SHP77 (cell line): ENCODE data around the gene CRY1.
"Not testable (repeated sequence)": the region's sequence is repeated elsewhere in the genome, so short reads cannot be mapped to it uniquely, and the experiment has no call there.

Source experiments
- DNase-seq, 2 experiments: peaks; one replicate each; lab custom pipeline; 2025; lab: John Stamatoyannopoulos, UW

The CRY1 gene

DNA sequence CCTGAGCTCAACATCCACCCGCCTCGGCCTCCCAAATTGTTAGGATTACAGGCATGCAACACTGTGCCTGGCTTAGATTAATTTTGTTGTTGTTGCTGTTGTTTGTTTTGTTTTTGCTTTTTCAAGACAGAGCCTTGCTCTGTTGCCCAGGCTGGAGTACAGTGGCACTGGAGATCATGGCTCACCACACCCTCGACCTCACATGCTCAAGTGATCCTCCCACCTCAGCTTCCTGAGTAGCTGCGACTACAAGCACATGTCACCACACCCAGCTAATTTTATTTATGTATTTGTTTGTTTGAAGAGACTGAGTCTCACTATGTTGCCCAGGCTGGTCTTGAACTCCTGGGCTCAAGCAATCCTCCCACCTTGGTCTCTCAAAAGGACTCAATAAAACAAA is 26.7 kb downstream of the CRY1 start:
- no peak for DNase-seq

DNA sequence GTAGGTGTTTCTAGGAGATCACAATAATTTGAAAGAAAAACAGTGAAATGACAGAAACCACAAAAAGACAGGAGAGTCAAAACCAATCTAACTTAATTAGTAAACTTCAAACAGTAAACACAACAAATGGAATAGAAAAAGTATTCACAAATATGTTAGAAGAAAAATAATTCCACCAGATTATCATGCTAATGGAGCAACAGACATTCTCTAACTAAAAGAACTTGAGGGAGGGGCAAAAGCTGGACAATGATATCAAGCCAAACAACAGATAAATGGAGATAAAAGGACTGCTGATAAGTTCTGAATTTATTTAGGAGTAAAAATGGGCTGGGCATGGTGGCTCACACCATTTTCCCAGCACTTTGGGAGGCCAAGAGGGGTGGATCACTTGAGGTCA is 28.7 kb downstream of the CRY1 start:
- DNase-seq, result no peak

DNA sequence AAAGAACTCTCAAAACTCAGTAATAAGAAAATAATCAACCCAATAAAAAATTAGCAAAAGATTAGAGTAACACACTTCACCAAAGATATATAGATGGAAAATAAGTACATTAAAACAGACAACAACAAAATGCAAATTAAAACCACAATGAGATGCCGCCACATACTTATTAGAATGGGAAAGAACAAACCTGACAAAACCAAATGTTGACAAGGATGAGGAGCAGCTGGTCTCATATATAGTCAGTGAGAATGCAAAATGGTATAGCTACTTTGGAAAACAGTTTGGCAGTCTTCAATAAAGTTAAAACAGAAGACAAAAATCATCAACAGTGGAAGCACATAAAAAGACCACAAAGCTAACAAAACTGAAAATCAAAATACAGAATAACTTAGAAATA is 29.1 kb downstream of the CRY1 start:
- no peak for DNase-seq

DNA sequence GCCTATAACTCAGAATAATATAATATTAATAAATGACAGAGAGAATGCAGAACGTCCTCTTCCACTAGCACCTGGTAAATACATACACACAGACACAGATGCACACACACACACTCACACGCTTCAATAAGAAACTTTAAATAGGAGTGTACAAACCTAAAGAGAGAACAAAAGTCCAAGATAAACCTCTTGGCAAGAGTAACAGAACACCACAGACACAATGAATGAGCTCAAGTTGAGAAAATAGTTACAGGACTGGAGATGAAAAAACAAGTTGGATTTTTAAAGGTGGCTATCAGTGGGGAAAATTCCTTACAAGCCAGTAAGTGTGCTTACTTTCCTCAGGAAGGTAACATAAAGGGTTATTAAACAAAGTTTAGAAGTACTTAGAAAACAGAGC is 35.2 kb downstream of the CRY1 start:
- no peak for DNase-seq

DNA sequence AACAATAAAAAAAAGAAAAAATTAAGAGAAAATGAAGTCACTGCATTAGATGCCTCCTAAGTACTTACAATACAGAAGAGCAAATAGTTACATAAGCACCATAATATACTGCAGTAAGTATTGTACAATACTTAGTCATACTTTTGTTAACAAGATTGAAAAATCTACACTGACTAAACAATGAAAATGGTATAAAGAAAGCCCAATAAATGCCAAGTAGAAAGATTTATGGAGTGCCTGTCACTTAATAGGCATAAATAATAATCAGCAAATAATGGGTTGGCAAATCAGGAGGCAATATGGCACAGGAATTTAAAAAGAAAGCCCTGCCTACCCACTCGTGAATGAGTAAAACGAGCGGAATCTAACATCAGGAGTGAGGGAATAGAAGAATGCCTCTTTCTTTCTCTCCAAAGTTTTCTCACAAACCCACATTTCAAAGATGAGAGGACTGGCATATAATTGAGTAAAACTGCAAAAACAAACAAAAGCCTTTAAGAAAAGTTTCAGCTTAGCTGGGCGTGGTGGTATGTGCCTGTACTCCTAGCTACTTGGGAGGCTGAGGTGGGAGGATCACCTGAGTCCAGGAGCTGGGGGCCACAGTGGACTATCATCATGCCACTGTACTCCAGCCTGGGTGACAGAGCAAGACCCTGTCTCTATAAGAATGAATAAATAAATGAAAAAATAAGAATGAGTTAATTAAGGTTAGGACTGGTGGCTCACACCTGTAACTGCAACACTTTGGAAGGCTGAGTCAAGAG is 36.1 kb downstream of the CRY1 start:
- no peak for DNase-seq

DNA sequence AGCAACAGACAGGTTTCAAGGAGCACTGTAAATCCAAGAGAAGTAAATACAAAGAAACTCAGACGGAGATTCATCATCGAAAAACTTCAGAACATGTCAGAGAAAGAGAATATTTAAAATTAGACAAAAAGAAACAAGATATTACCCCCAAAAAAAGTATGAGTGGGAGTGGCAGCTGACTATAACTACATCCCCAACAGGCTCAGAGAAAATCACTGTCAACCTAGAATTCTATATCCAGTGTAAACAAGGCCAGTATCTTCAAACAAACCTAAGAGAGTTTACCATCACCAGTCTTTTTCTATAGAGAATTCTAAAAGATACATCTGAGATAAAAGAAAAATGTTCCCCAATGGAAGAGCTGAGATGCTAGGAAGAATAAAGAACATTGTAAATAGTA is 39.6 kb downstream of the CRY1 start:
- DNase-seq, result no peak

DNA sequence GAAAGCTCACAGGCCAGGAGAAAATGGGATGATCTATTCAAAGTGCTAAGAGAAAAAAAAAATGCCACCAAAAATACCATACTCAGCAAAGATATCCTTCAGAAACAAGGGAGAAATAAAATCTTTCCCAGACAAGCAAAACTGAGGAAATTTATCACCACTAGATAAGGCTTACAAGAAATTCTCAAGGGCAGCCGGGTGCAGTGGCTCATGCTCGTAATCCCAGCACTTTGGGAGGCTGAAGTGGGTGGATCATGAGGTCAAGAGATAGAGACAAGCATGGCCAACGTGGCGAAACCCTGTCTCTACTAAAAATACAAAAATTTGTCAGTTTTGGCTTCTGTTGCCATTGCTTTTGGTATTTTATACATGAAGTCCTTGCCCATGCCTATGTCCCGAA is 48.2 kb downstream of the CRY1 start:
- no peak for DNase-seq

DNA sequence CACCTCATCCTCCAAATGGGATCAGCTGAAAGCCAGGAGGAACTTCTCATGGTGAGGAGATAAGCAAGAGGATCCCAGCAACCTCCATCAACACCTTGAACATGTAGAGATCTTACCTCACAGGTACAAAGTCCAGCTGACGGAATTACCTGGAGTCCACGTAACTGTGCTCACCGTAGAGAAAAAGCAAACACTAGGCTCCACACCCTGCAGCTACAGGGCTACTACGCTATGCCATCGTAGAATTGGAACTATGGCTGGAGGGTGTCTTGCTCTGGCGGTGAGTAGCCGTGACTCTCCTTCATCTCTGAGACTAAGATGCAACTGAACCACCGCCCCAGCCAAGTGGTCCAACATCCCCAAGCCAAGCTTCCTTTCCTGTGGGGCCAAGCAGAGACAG is 50.5 kb downstream of the CRY1 start:
- no peak for DNase-seq

DNA sequence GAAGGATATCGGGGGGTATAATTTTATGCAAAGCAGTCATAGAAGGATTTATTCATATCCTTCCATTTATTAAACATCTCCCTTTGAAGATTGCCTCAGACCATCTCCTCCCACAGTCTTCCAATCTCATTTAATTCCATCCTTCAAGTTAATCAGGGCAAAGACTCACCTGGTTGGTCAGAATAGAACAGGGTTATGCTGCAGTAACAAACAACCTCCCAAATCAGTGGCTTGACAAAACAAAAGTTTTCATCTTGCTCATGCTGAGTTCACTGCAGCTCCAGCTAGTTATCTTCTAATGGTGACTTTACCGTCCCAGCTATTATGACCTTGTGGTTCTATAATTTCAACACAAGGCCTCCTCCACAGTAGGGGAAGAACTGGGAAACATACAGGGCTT is 57.6 kb downstream of the CRY1 start:
- DNase-seq, result no peak

DNA sequence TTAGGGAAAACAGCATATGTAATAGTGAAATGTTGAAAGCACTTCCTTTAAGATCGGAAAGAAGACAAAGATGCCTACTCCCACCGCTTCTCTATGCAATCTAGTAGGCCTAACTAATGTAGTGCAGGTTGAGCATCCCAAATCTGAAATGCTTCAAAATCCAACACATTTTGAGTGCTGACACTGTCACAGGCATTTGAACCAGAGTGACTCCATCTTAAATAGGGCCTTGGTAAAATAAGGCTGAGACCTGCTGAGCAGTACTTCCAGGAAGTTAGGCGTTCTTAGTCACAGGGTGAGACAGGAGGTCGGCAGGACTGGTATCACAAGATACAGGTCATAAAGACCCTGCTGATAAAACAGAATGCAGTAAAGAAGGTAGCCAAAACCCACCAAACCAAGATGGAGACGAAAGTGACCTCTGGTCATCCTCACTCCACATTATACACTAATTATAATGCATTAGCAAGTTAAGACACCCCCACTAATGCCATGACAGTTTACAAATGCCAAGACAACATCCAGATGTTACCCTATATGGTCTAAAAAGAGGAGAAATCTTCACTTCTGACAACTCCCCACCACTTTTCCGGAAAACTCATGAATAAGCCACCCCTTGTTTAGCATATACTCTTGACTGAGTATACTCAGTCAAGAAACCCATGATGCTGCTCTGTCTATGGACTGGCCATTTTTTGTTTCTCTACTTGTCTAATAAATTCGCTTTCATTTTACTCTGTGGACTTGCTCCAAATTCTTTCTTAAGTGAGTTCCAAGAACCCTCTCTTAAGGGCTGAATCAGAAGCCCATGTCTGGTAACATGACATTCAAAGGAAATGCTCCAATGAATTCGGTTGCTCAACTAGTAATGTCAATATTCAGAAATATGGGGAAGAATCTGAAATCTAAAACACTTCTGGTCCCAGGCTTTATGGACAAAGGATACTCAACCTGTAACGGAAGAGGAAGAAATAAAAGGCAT is 59.3 kb downstream of the CRY1 start:
- DNase-seq, result no peak

DNA sequence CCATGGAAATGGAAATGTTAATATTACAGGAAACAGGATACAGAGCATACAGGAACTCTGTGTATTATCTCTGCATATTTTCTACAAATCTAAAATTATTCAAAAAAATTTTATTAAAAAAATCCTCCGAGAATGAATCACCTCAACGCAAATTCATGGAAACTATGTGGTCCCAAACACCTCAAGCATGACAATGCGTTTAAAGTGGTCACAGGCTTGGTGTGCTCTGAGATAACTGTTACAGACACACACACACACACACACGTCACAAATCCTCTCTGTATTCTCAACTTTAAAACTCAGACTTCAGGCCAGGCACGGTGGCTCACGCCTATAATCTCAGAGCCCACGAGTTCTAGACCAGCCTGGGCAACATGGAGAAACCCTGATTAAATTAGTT is 61.1 kb downstream of the CRY1 start:
- DNase-seq, result no peak

DNA sequence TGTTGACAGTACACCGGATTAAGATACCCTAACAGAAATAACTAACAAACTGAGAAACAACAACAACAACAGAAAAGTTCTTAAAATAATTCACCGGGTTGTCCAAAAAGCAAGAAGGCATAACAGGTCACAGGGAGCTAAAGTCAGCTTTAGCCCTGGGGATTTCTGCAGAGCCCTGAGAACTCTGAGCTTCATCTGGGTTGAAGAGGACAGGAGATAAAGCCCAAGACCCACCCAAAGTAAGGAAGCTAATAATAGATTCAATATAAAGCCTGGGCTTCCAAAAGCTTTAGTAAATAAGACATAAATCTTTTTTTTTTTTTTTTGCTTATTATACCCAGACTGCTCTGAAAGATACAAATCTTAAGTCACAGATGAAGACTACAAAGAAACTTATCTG is 62.3 kb downstream of the CRY1 start:
- DNase-seq, result no peak

DNA sequence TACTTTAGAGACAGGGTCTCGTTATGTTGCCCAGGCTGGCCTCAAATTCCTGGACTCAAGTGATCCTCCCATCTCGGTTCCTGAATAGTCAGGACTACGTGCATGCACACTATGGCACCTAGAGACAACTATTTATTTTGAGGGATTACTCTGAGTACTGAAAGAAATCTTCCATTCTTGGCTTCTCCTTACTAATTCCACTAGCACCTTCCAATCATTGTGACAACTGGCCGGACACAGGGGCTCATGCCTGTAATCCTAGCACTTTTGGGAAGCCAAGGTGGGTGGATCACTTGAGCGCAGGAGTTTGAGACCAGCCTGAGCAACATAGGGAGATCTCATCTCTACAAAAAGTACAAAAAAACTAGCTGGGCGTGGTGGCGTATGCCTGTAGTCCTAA is 64.3 kb downstream of the CRY1 start:
- no peak for DNase-seq

DNA sequence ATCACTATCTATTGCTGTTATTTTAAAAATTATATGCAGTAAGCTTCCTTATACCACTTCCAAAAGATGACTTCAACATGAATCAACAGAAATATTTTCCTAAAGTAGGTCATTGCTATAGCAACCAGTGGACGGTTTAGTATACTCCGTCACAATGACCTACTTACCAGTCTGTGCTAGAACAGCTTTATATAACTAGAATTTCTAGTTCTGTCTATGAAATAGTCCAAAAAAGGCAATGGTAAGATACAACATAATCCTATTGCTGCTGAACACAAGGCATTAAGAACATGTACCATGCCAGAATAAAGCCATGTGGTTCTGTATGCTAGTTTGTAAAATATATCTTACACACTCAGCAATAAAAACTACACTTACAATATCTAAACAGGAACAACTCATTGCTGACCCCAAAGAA is 65.7 kb downstream of the CRY1 start:
- DNase-seq, result peak; percentile 69 to 71

DNA sequence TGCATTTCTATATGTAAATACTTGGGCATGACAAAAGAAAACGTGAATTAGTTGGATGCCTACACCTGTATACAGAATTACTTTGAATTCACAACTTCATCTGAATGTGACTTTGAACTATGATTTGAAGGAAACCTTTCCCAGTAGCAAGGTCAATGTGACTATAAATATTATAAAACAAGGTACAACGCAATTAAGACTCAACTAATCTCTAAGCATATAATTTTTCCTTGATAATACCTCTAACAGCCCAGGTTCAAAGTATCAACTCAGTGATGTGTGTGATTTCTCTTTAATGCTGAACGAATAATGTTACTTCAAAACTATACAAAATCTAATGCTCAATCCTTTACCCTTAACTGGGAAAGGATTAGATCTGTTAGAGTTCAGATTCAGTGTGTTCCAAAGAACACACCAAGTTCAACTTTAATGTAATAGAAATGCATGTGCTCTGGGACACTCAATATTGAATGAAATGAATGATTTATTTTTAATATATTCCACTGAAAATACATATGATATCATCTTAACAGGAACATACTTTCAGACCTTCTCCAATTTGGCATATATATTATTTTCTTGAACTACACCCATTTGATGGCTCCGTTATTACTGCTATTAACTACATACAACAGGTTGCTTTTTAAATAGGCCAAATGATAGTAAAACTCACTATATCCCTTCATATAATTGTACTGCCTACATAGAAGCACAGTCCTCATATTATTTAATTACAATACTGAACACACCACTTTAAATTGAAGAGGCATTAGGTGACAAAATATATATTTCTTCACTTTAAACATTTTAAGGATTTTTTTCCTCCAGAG is 66.3 kb downstream of the CRY1 start:
- DNase-seq, result no peak

DNA sequence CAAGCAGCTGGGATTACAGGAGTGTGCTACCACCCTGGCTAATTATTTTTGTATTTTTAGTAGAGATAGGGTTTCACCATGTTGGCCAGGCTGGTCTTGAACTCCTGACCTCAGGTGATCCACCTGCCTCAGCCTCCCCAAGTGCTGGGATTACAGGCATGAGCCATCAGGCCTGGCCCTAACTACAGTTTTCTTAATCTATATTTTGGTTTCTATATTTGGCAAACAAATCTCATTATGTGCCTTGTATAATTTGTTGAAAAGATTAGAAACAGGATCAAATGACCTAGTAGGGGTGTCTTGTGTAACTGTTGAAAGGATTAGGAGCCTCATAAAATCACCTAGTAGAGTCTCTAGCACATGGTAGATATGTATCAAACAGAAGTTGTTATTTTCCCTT is 67.0 kb downstream of the CRY1 start:
- not testable (repeated sequence) for DNase-seq

DNA sequence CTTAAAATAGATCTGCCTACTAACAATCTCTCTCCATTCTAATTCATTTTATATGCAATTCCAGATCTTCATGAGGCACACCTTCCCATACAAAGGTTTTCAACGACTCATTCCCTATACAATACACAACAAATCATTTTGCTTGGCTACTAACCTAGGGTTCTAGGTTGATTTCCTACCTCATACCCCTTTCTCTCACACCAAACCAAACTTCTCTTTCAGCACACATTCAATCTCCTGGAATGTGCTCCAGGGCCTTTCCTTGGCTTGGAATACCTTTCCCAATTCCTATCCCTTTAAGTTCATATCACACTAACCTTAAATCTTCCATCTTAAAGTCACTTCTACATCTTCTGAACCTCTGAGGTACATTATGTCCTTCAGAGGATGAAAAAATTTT is 67.7 kb downstream of the CRY1 start:
- no peak for DNase-seq

DNA sequence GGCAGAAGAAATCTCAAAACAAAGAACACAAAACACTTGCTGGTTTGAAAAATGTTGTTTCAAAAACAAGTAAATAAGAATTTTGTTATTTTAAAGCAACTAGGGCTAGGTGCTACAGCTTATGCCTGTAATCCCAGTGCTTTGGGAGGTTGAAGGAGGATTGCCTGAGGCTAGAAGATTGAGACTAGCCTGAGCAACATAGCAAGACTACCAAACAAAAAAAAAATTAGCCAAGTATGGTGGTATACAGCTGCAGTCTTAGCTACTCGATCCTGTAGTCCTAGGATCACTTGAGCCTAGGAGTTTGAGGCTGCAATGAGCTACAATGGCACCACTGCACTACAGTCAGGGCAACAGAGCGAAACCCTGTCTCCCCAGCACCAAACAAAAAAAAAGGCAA is 73.8 kb downstream of the CRY1 start:
- no peak for DNase-seq

DNA sequence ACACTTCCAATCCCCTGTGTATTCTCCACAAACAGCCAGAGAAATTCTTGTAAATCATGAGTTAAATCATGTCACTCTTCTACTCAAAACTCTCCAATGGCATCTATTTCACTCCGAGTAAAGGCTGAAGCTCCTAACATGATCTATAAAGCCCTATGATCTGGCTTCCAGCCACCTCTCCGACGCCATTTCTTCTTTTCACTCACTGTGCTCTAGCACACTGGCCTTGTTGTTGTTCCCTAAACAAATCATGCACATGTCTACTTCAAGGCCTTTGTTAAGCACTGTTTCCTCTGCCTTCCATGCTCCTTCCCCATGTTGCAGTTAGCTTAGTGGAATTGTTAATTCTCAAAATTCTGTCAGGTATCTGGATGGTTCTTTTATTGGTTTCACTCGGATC is 76.3 kb downstream of the CRY1 start:
- DNase-seq, result no peak

DNA sequence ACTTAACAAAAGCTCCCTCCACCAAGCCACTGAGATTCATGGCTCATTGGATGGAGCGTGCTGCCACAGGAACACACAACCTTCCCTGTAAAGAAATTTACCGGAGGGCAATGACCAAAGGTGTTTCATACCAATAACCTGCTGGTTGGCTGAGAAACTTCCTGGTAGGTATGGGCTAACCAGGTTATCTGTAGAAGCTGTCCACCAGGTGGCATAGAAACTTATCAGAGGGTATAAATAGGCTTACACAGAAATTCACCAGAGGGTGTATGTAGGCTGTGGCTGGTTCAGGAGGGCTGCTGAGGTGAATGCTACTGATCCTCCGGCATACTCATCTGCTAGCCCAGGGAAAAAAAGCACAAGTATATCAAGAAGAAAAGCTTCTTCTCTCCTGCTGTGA is 79.3 kb downstream of the CRY1 start:
- peak in 1 of 2 experiments; percentile 14 for DNase-seq

DNA sequence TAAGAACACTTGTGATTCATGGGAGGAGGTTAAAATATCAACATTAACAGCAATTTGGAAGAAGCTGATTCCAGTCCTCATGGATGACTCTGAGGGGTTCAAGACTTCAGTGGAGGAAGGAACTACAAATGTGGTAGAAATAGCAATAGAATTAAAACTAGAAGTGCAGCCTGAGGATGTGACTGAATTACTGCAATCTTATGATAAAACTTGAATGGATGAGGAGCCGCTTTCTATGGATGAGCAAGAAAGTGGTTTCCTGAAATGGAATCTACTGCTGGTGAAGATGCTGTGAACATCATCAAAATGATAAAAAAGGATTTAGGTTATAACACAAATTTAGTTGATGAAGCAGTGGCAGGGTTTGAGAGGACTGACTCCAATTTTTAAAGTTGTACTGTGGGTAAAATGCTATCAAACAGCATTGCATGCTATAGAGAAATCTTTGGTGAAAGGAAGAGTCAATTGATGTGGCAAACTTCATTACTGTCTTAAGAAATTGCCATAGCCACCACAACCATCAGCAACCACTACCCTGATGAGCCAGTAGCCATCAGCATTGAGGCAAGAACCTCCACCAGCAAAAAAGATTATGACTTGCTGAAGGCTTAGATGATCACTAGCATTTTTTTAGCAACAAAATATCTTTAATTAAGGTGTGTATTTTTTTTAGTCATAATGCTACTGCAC is 80.5 kb downstream of the CRY1 start:
- no peak for DNase-seq

DNA sequence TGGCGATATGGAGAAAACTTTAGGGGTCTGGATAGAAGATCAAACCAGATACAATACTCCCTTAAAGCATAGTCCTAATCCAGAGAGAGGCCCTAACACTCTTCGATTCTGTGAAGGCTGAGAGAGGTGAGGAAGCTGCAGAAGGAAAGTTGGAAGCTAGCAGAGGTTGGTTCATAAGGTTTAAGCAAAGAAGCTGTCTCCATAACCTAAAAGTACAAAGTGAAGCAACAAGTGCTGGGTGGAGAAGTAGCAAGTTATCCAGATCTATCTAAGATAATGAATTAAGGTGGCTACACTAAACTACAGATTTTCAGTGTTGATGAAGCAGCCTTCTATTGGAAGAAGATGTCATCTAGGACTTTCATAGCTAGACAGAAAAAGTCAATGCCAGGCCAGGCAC is 81.8 kb downstream of the CRY1 start:
- DNase-seq, result no peak
